ENCODE data around the gene COTL1. TPM values are rescaled to one million over a fixed set of nuclear protein-coding genes. Genes with fewer than 3 reads are reported as not detected.
"Not testable (repeated sequence)": the region's sequence is repeated elsewhere in the genome, so short reads cannot be mapped to it uniquely, and the experiment has no call there.

COTL1 gene
- total and polyA plus RNA-seq, 11 donors = 5.2 to 120 (median 11.0) TPM

GRCh38 chr16:84638231-84638806 is 20.4 kb upstream of the COTL1 start:
- peaks cover 0 to 49% (median 30%) of the 10 kb centered on the region in 12 donors for H3K4me1 ChIP-seq
- H3K9me3 ChIP-seq = no peaks in the 10 kb centered on the region
- intact Hi-C loops (cut with DNase I) = no loop called here
- no peaks in the 10 kb centered on the region for H3K36me3 ChIP-seq
- H3K27ac ChIP-seq = no peak overlapping the region
- DNase-seq = no peak
- ATAC-seq = no peak
- H3K4me3 ChIP-seq = no peak overlapping the region
- 84 to 100% (median 94%) methylated on average over 7 to 8 of the region's 8 CpGs for WGBS, 4 donors
- TF ChIP-seq POLR2A (IDR thresholded peaks at IDR 0.05) (no peak), CTCF (IDR thresholded peaks at IDR 0.05) (no peak)
- no peaks in the 10 kb centered on the region for H3K27me3 ChIP-seq

DNA sequence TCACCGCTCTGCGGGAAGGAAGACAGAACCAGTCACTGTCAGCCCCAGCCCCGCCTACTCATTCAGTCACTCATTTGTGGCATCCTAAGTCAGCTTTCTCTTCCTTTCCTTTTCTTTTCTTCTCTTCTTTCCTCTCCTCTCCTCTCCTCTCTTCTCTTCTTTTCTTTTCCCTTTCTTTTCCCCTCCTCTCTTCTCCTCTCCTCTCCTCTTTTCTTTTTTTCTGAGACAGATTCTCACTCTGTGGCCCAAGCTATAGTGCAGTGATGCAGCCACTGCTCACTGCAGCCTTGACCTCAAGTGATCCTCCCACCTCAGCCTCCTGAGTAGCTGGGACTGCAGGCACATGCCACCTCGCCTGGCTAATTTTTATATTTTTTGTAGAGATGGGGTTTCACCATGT is 19.8 kb upstream of the COTL1 start:
- 85 to 91% (median 86%) methylated on average over 4 of the region's 4 CpGs for WGBS, 4 donors
- H3K9me3 ChIP-seq = no peaks in the 10 kb centered on the region
- H3K27ac ChIP-seq = no peak overlapping the region
- ATAC-seq (no peak), DNase-seq (no peak)
- H3K27me3 ChIP-seq = no peaks in the 10 kb centered on the region
- H3K4me3 ChIP-seq = no peak overlapping the region
- peaks cover 0 to 44% (median 28%) of the 10 kb centered on the region in 12 donors for H3K4me1 ChIP-seq
- no peaks in the 10 kb centered on the region for H3K36me3 ChIP-seq
- TF ChIP-seq CTCF (IDR thresholded peaks at IDR 0.05) (no peak), POLR2A (IDR thresholded peaks at IDR 0.05) (no peak)
- intact Hi-C loops (cut with DNase I) = no loop called here

DNA sequence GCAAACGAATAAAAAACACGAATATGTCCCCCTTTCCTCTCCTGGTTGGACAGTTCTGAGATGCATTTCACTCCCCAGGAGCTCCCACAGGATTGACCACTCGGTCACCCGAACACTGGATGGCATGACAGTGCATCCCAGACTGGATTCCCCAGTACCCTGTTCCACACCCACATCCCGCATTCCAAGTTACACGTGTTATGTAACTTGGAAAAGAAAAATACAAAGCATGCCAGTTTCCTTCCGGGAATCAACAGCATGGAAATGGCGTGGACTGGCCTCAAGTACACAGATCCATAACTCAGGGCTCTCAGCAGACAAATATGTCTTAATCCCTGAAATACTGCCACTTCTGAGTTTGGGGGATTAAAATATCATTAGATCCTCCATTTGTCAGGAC is 17.8 kb upstream of the COTL1 start:
- no peak for DNase-seq
- intact Hi-C loops (cut with DNase I) = no loop called here
- WGBS, 4 donors = 67 to 76% (median 70%) methylated on average over 8 of the region's 8 CpGs

DNA sequence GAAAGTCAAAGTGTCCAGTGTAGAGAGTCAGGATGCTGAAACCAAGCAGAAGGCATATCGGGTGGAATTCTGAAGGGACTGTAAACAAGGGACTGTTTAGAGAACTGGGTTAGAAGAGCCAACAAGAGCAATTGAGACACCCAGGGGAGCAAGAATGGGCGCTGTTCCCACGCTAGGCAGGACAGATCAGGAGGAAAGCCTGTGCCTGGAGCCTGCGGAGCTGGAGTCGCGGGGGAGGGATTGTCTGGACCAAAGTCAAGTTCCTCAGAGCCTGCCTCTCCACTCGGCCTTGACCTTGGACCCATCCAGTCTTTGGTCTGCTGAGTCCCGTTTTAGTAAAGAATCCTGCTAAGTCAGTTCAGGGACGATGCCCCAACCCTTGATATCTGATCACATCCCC is 15.7 kb upstream of the COTL1 start:
- Histone ChIP-seq H3K4me3 (no peak overlapping the region), H3K36me3 (no peaks in the 10 kb centered on the region), H3K27me3 (no peaks in the 10 kb centered on the region), H3K4me1 (peaks cover 0 to 25% (median 11%) of the 10 kb centered on the region in 12 donors), H3K9me3 (no peaks in the 10 kb centered on the region), H3K27ac (peak overlapping the region in 9 of 12 donors; percentile 1 to 60 (median 40))
- TF ChIP-seq POLR2A (IDR thresholded peaks at IDR 0.05) (no peak), CTCF (IDR thresholded peaks at IDR 0.05) (no peak)
- ATAC-seq = peak; percentile 84 to 91 (median 87)
- 6 to 27% (median 16%) methylated on average over 9 of the region's 9 CpGs for WGBS, 4 donors
- peak; percentile 74 to 92 (median 86) for DNase-seq
- intact Hi-C loops (cut with DNase I) = no loop called here

More for the DNA sequence above, 17.8 kb upstream of the COTL1 start:
- Histone ChIP-seq H3K4me1 (peaks cover 0 to 33% (median 12%) of the 10 kb centered on the region in 12 donors), H3K36me3 (no peaks in the 10 kb centered on the region), H3K27ac (no peak overlapping the region), H3K9me3 (no peaks in the 10 kb centered on the region), H3K27me3 (no peaks in the 10 kb centered on the region), H3K4me3 (no peak overlapping the region)
- TF ChIP-seq POLR2A (IDR thresholded peaks at IDR 0.05) (no peak), CTCF (IDR thresholded peaks at IDR 0.05) (no peak)
- no peak for ATAC-seq

- H3K36me3 ChIP-seq; ATAC-seq; H3K4me3 ChIP-seq; DNase-seq; H3K27me3 ChIP-seq; intact Hi-C loops (cut with DNase I); H3K9me3 ChIP-seq: not testable (repeated sequence)
- WGBS, 4 donors = 89 to 93% (median 93%) methylated on average over 7 of the region's 7 CpGs
- Histone ChIP-seq H3K4me1 (peaks cover 0 to 25% (median 11%) of the 10 kb centered on the region in 12 donors), H3K27ac (peak overlapping the region in 7 of 12 donors; percentile 1 to 60 (median 40))
Measured at GRCh38 chr16:84632862-84633261, 15.0 kb upstream of the COTL1 start.

Measured in heart left ventricle (tissue), 16 donors.